ENCODE results near the gene AHCY. TPM values are rescaled to one million over a fixed set of nuclear protein-coding genes. Genes with fewer than 3 reads are reported as not detected.
"Not testable (repeated sequence)": the region's sequence is repeated elsewhere in the genome, so short reads cannot be mapped to it uniquely, and the experiment has no call there.

Gene AHCY
- total and polyA plus RNA-seq, 2 of the 4 experiments (the other 2 are of a cell fraction), result 138 to 210 TPM

DNA sequence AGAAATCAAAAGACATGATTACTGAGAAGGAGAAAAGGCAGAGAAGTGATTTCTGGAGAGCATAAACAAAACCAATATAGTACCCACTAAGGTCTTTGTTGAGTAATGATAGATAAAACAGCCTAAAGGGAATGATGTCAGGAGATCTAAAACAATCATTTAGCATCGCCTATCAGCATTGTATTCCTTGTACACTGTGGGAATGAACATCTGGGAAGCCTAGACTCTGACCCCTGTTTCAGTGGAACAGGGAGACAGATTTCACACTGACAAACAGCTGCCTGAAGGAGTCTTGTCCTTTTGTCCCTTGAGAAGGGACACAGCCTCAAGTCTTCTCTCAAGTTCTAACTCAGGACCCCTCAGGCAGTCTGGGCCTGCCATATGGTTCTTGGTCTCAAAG lies 60.3 kb downstream of the AHCY start:
- intact Hi-C loops (cut with micrococcal nuclease) (no loop called here), in situ Hi-C loops (cut with MboI; ENCODE audit: low sequenced_read_pairs) (no loop called here), dilution Hi-C loops (cut with HindIII; ENCODE audit: low sequenced_read_pairs, unreplicated experiment) (no loop called here)
- POLR2A ChIA-PET (ENCODE audit: unreplicated experiment), result no interaction called here
- Histone ChIP-seq H3K4me1 (ENCODE audit: control insufficient read depth, insufficient read depth, low read length) (no peaks in the 10 kb centered on the region; the same call in 1 of the 2 replicates), H3K4me3 (ENCODE audit: insufficient read depth, low read depth, low read length) (no peak overlapping the region), H3K9me3 (ENCODE audit: control insufficient read depth, insufficient read depth, low read length) (peaks cover 1% of the 10 kb centered on the region; the same call in 1 of the 2 replicates), H2BK15ac (ENCODE audit: low read depth, low read length) (no peak overlapping the region), H3K4me2 (ENCODE audit: low read depth, low read length) (no peak overlapping the region), H2BK20ac (ENCODE audit: low read depth, low read length) (no peak overlapping the region), H2AFZ (replicated peaks; ENCODE audit: low read length, poor library complexity) (no peak overlapping the region), H3K27ac (ENCODE audit: insufficient read depth, low read length) (no peak overlapping the region), H3K14ac (replicated peaks; ENCODE audit: low read depth, low read length) (no peak overlapping the region), H2AK9ac (replicated peaks; ENCODE audit: low read depth, low read length, poor library complexity) (no peak overlapping the region), H3K4ac (ENCODE audit: low read depth, low read length) (no peak overlapping the region), H2BK120ac (ENCODE audit: low read depth, low read length) (no peak overlapping the region), H3K18ac (ENCODE audit: low read depth, low read length) (no peak overlapping the region), H3K56ac (ENCODE audit: extremely low read depth, insufficient read depth, low read length) (no peak overlapping the region), H3K9ac (ENCODE audit: low read depth, low read length) (no peak overlapping the region), H3K36me3 (ENCODE audit: control insufficient read depth, insufficient read depth, low read length) (no peaks in the 10 kb centered on the region), H4K5ac (ENCODE audit: low read depth, low read length) (no peak overlapping the region), H2AK5ac (ENCODE audit: low read depth, low read length) (no peak overlapping the region), H3K9me1 (ENCODE audit: insufficient read depth, low read length) (0 out of 2 replicates have a peak, but pooled peaks cover 5% of the 10 kb centered on the region), H3K23ac (ENCODE audit: low read depth, low read length) (no peak overlapping the region), H4K8ac (ENCODE audit: low read depth in 2 of 2, low read length in 2 of 2) (no peak overlapping the region), H4K20me1 (ENCODE audit: insufficient read depth, low read length) (no peaks in the 10 kb centered on the region), H3K79me1 (ENCODE audit: low read depth in 1 of 2, low read length in 2 of 2) (no peaks in the 10 kb centered on the region), H2BK5ac (ENCODE audit: low read depth, low read length, poor library complexity, severe bottlenecking) (no peak overlapping the region), H3K27me3 (ENCODE audit: control insufficient read depth, insufficient read depth, low read length) (peaks cover 28% of the 10 kb centered on the region), H4K91ac (ENCODE audit: insufficient read depth, low read depth, low read length) (no peak overlapping the region)
- CTCF ChIA-PET, result no interaction called here
- BruUV-seq (replicated peaks), result no TSS peak
- TF ChIP-seq RFX5 (IDR thresholded peaks at IDR 0.05; ENCODE audit: low read depth, low read length) (no peak), CEBPB (IDR thresholded peaks at IDR 0.05; ENCODE audit: low read depth, low read length) (no peak), SMC3 (IDR thresholded peaks at IDR 0.05; ENCODE audit: low read depth, low read length) (no peak)
- WGBS, 2 experiments (ENCODE audit: extremely low coverage in 2 of 2, insufficient read length in 1 of 2), result no CpG with 5 or more reads among the region's 1 CpG
- no peak for ATAC-seq (ENCODE audit: low read depth)
- no peak for DNase-seq

GRCh38 chr20:34242015-34242414 lies 61.1 kb downstream of the AHCY start:
- BruUV-seq (replicated peaks); H3K4me1 ChIP-seq (ENCODE audit: control insufficient read depth, insufficient read depth, low read length); in situ Hi-C loops (cut with MboI; ENCODE audit: low sequenced_read_pairs); ATAC-seq (ENCODE audit: low read depth); H2BK20ac ChIP-seq (ENCODE audit: low read depth, low read length); H2BK5ac ChIP-seq (ENCODE audit: low read depth, low read length, poor library complexity, severe bottlenecking); H2AK5ac ChIP-seq (ENCODE audit: low read depth, low read length); H4K8ac ChIP-seq (ENCODE audit: low read depth in 2 of 2, low read length in 2 of 2); H4K5ac ChIP-seq (ENCODE audit: low read depth, low read length); H4K20me1 ChIP-seq (ENCODE audit: insufficient read depth, low read length); dilution Hi-C loops (cut with HindIII; ENCODE audit: low sequenced_read_pairs, unreplicated experiment); H3K4me2 ChIP-seq (ENCODE audit: low read depth, low read length); H3K9ac ChIP-seq (ENCODE audit: low read depth, low read length); H3K4ac ChIP-seq (ENCODE audit: low read depth, low read length); H3K36me3 ChIP-seq (ENCODE audit: control insufficient read depth, insufficient read depth, low read length); H3K18ac ChIP-seq (ENCODE audit: low read depth, low read length); H2BK120ac ChIP-seq (ENCODE audit: low read depth, low read length); H2AFZ ChIP-seq (replicated peaks; ENCODE audit: low read length, poor library complexity); POLR2A ChIA-PET (ENCODE audit: unreplicated experiment); H2BK15ac ChIP-seq (ENCODE audit: low read depth, low read length); H3K23ac ChIP-seq (ENCODE audit: low read depth, low read length); H3K79me1 ChIP-seq (ENCODE audit: low read depth in 1 of 2, low read length in 2 of 2); H4K91ac ChIP-seq (ENCODE audit: insufficient read depth, low read depth, low read length); CTCF ChIA-PET; H3K27ac ChIP-seq (ENCODE audit: insufficient read depth, low read length); H3K4me3 ChIP-seq (ENCODE audit: insufficient read depth, low read depth, low read length); H3K9me1 ChIP-seq (ENCODE audit: insufficient read depth, low read length); DNase-seq; H3K56ac ChIP-seq (ENCODE audit: extremely low read depth, insufficient read depth, low read length); H2AK9ac ChIP-seq (replicated peaks; ENCODE audit: low read depth, low read length, poor library complexity); intact Hi-C loops (cut with micrococcal nuclease); H3K14ac ChIP-seq (replicated peaks; ENCODE audit: low read depth, low read length); H3K9me3 ChIP-seq (ENCODE audit: control insufficient read depth, insufficient read depth, low read length): not testable (repeated sequence)
- H3K27me3 ChIP-seq (ENCODE audit: control insufficient read depth, insufficient read depth, low read length), result peaks cover 28% of the 10 kb centered on the region
- no CpG with 5 or more reads among the region's 4 CpGs for WGBS, 2 experiments (ENCODE audit: extremely low coverage in 2 of 2, insufficient read length in 1 of 2)

All from IMR-90 (cell line).